Glutamatergic neuron (in vitro differentiated cells): Measurements from ENCODE around the gene AGRN. TPM values are rescaled to one million over a fixed set of nuclear protein-coding genes. Genes with fewer than 3 reads are reported as not detected.

ENCODE experiments used
- DNase-seq: peaks from one replicate; pipeline ENCODE4 v3.0.0; 2022
- H3K27ac Mint-ChIP-seq: one replicate; pipeline ENCODE4 v1.8.0; 2020; ENCODE audit warnings: mild to moderate bottlenecking, mixed read lengths, inconsistent platforms; ENCODE audit not compliant: unreplicated experiment
- H3K27me3 Mint-ChIP-seq: one replicate; pipeline ENCODE4 v1.8.0; 2020; ENCODE audit warnings: mild to moderate bottlenecking, moderate library complexity, mixed read lengths, inconsistent platforms; ENCODE audit not compliant: unreplicated experiment
- H3K36me3 Mint-ChIP-seq: one replicate; pipeline ENCODE4 v1.8.0; 2020; ENCODE audit warnings: mild to moderate bottlenecking, mixed read lengths, inconsistent platforms; ENCODE audit not compliant: unreplicated experiment
- H3K4me1 Mint-ChIP-seq: one replicate; pipeline ENCODE4 v1.8.0; 2020; ENCODE audit warnings: mild to moderate bottlenecking, low read depth, mixed read lengths, inconsistent platforms; ENCODE audit not compliant: unreplicated experiment
- H3K4me3 Mint-ChIP-seq: one replicate; pipeline ENCODE4 v1.8.0; 2020; ENCODE audit warnings: mild to moderate bottlenecking, mixed read lengths, inconsistent platforms; ENCODE audit not compliant: unreplicated experiment
- H3K9me3 Mint-ChIP-seq: one replicate; pipeline ENCODE4 v1.8.0; 2020; ENCODE audit warnings: mild to moderate bottlenecking, moderate library complexity, mixed read lengths, inconsistent platforms; ENCODE audit not compliant: unreplicated experiment
- total RNA-seq: library from RNA; stranded (reverse); fragmentation: NEBNext Ultra II Directional; extraction: Animal tissue kit (Norgen Biotek cat#: 25700); gene quantifications from one replicate; pipeline ENCODE4 v1.2.1, GENCODE V29; 2021; ENCODE audit not compliant: unreplicated experiment
- TF ChIP-seq, protein P1 (sequence below): fragments of 200-600 bp; sonication (generic); IDR thresholded peaks from one replicate; pipeline ENCODE4 v1.5.0; 2021; ENCODE audit not compliant: partially characterized antibody, unreplicated experiment

The AGRN gene
- total RNA-seq, 1 donor from 2014 or later = 914 TPM

DNA sequence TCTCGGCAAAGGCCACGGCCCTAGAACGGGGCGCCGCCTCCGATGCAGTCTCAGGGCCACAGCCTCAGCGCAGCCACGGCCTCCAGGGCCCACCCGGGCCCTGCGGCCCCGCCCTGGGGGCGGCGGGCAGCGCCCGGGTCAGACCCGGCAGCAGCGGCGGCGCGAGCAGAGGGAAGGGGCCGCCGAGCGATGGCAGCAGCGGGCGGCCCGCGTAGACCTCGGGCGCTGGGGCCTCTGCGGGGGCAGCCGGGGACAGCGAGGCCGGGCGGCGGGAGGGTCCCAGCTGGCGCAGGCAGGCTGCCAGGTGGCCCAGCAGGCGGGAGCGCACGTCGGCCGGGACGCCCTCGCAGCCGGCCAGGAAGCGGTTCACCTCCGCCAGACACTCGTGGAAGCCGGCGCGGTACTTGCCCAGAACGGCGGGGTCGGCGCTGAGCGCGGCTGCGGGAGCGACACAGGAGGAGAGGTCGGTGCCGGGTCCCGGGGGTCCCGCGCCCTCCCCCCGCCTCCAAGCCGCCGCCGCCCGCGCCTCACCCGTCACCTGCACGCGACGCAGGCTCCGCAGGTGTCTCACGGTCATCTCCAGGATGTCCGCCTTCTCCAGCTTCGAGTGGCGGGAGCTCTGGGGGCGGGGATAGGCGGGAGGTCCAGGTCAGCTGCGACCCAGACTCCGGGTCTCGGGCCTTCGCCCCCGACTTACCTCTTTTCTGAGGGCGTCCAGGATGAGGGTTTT, 20.8 kb upstream of the AGRN start:
- Mint-ChIP-seq H3K4me1 (peaks cover 7% of the 10 kb centered on the region), H3K9me3 (peaks cover 15% of the 10 kb centered on the region), H3K27me3 (peaks cover 15% of the 10 kb centered on the region), H3K36me3 (no peaks in the 10 kb centered on the region), H3K27ac (peak overlapping the region; percentile 55), H3K4me3 (peak overlapping the region; percentile 72)
- peak; percentile 57 for DNase-seq
- TF ChIP-seq, protein P1, sequence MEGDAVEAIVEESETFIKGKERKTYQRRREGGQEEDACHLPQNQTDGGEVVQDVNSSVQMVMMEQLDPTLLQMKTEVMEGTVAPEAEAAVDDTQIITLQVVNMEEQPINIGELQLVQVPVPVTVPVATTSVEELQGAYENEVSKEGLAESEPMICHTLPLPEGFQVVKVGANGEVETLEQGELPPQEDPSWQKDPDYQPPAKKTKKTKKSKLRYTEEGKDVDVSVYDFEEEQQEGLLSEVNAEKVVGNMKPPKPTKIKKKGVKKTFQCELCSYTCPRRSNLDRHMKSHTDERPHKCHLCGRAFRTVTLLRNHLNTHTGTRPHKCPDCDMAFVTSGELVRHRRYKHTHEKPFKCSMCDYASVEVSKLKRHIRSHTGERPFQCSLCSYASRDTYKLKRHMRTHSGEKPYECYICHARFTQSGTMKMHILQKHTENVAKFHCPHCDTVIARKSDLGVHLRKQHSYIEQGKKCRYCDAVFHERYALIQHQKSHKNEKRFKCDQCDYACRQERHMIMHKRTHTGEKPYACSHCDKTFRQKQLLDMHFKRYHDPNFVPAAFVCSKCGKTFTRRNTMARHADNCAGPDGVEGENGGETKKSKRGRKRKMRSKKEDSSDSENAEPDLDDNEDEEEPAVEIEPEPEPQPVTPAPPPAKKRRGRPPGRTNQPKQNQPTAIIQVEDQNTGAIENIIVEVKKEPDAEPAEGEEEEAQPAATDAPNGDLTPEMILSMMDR = no peak

DNA sequence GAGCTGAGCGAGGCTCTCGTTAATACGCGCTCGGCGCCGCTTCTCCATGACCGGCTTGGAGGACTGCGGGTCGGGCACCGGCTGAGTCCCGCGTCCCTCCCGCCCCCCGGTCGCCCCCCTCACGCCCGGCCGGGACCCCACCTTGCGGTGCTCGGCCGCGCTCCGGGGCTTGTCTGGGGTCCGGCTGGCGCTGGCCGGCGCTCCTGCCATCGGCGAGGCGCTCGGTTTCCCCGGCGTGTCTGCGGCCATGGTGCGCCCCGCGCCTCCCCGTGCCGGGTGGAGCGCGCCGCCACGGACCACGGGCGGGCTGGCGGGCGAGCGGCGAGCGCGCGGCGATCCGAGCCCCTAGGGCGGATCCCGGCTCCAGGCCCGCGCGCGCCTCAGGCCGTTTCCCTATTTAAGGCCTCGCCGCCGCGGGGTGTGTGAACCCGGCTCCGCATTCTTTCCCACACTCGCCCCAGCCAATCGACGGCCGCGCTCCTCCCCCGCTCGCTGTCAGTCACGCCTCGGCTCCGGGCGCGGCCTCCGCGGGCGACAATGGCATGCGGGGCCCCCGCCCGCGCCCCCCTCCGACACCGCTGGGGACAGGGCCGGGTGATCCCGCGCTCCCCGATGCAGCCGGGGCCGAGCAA, 20.1 kb upstream of the AGRN start, which contains the start of gene HES4:
HES4 (minus strand) TSS at position 373 of the 632 bp plus-strand sequence; CDS start at position 249, 124 bp downstream.
- TF ChIP-seq, protein P1 = no peak

DNA sequence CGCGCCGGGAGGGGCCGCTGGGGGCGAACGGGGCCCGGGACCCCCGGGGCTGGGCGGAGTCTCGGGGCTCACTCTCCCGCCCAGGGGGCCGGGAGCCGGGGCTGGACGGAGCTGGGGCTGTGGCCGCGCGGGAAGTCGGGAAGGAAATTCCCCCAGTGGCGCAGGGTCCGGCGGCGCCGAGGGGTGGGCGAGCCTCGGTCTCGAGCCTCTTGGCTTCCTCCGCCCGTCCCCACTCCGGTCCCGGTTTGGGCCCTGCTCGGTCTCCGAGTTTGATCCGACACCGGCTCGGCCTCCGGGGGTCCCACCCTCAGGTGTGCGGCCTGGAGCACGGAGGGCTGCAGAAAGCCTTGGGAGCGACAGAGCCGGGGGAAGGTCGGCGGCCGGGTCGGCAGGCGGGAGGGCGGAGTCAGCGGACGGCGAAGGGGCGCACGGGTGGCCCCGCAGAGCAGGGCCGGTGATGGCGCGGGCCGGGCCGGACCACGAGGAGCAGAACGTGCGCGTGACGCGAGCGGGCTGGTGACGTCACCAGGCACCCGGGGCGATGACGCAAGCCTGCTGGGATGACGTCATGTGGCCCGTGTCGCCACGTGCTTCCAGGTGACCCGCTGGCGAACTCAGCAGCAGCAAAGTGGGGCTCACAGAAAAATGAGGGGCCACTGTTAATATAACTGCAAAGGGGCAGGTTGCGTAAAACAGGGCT, 19.4 kb upstream of the AGRN start:
- Mint-ChIP-seq H3K9me3 (peaks cover 9% of the 10 kb centered on the region), H3K27ac (peak overlapping the region; percentile 95), H3K4me1 (peaks cover 17% of the 10 kb centered on the region), H3K27me3 (peaks cover 18% of the 10 kb centered on the region), H3K4me3 (peak overlapping the region; percentile 91), H3K36me3 (no peaks in the 10 kb centered on the region)
- TF ChIP-seq, protein P1 = no peak
- peak; percentile 90 for DNase-seq

More for the DNA sequence above, 20.1 kb upstream of the AGRN start, which contains the start of gene HES4:
- peak; percentile 92 for DNase-seq
- H3K27ac Mint-ChIP-seq = peak within 1 kb of the TSS; percentile 95
- H3K4me3 Mint-ChIP-seq = peak within 1 kb of the TSS; percentile 91
- no peaks in the 10 kb centered on the region for H3K36me3 Mint-ChIP-seq
- peaks cover 12% of the 10 kb centered on the region for H3K4me1 Mint-ChIP-seq
- H3K9me3 Mint-ChIP-seq = peaks cover 12% of the 10 kb centered on the region
- peaks cover 19% of the 10 kb centered on the region for H3K27me3 Mint-ChIP-seq

DNA sequence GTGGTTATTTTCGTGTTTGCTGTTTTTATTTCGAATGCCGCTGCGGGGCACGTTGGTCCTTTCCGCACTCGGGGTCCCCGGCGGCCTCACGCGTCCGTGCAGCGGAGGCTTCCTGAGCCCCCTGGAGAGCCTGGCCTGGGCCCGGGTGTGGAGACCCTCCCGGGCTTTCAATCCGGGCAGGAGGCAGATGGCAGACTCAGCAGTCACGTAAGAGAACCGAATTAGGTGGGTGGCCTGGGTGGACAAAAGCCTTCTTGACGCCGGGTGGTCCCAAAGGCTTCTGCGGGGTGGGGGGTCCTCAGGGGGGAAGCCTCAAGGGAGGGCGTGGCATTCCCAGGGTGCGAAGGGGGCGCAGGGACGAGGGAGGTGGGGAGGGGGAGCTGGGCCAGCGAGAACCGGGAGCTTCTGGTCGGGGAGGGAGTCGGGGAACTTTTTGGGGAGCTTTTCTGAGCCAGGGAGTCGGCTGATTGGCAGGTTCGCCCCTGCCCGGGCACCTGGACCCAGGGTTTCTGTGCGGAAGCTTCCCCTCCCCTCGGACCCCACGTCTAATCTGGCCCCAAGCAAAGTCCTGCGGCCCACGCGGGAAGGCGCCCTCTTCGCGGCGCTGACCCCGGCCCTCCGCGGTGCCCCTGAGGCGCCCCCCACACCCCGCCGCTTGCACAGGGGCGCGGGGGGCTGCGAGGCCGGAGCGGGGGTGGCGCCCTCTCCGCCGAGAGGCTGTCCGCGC, 18.7 kb upstream of the AGRN start:
- Mint-ChIP-seq H3K27ac (peak overlapping the region; percentile 95), H3K9me3 (peaks cover 7% of the 10 kb centered on the region), H3K4me1 (peaks cover 15% of the 10 kb centered on the region), H3K36me3 (no peaks in the 10 kb centered on the region), H3K27me3 (peaks cover 15% of the 10 kb centered on the region), H3K4me3 (peak overlapping the region; percentile 91)
- TF ChIP-seq, protein P1 = no peak
- DNase-seq = peak; percentile 58
